Endothelial cell (in vitro differentiated cells): ENCODE measurements around the gene ELOVL5. TPM values are rescaled to one million over a fixed set of nuclear protein-coding genes. Genes with fewer than 3 reads are reported as not detected.
"Not testable (repeated sequence)": the region's sequence is repeated elsewhere in the genome, so short reads cannot be mapped to it uniquely, and the experiment has no call there.

ENCODE experiments used
- DNase-seq: peaks from one replicate; pipeline ENCODE4 v3.0.0; 2021; ENCODE audit warnings: low spot score
- H3K27ac Mint-ChIP-seq: one replicate; pipeline ENCODE4 v1.8.0; 2021; ENCODE audit warnings: mixed read lengths, inconsistent platforms; ENCODE audit not compliant: unreplicated experiment
- H3K27me3 Mint-ChIP-seq: one replicate; pipeline ENCODE4 v1.8.0; 2021; ENCODE audit warnings: mild to moderate bottlenecking, moderate library complexity, mixed read lengths, inconsistent platforms; ENCODE audit not compliant: unreplicated experiment
- H3K36me3 Mint-ChIP-seq: one replicate; pipeline ENCODE4 v1.8.0; 2021; ENCODE audit warnings: mild to moderate bottlenecking, low read depth, mixed read lengths, inconsistent platforms; ENCODE audit not compliant: unreplicated experiment
- H3K4me1 Mint-ChIP-seq: one replicate; pipeline ENCODE4 v1.8.0; 2021; ENCODE audit warnings: mild to moderate bottlenecking, mixed read lengths, inconsistent platforms; ENCODE audit not compliant: unreplicated experiment
- H3K4me3 Mint-ChIP-seq: one replicate; pipeline ENCODE4 v1.8.0; 2021; ENCODE audit warnings: mild to moderate bottlenecking, mixed read lengths, inconsistent platforms; ENCODE audit not compliant: unreplicated experiment
- H3K9me3 Mint-ChIP-seq: one replicate; pipeline ENCODE4 v1.8.0; 2021; ENCODE audit warnings: mixed read lengths, inconsistent platforms; ENCODE audit not compliant: unreplicated experiment
- total RNA-seq: library from RNA; stranded (reverse); fragmentation: NEBNext Ultra II Directional; extraction: Animal tissue kit (Norgen Biotek cat#: 25700); gene quantifications from one replicate; pipeline ENCODE4 v1.2.1, GENCODE V29; 2021; ENCODE audit not compliant: unreplicated experiment
- TF ChIP-seq, protein P1 (sequence below): fragments of 200-600 bp; sonication (generic); IDR thresholded peaks from one replicate; pipeline ENCODE4 v1.5.0; 2021; ENCODE audit warnings: antibody characterized with exemption; ENCODE audit not compliant: unreplicated experiment

ELOVL5 gene
- total RNA-seq, 1 donor from 2014 or later: 163 TPM

DNA sequence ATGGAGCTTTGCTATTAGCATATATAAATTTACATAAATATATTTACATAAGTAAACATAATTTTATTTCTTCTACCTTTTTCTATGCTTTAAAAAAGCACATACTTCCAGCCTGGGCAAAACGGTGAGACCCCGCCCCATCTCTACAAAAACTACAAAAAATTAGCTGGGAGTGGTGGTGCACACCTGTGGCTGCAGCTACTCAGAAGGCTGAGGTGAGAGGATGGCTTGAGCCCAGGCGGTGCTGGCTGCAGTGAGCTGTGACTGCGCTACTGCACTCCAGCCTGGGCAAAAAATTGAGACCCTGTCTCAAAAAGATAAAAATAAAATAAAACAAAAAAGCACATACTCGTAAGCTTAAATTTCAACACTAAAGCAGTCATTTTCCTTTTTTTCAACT is 30.3 kb downstream of the ELOVL5 start:
- peaks cover 22% of the 10 kb centered on the region for H3K4me1 Mint-ChIP-seq
- no peaks in the 10 kb centered on the region for H3K27me3 Mint-ChIP-seq
- TF ChIP-seq, protein P1, sequence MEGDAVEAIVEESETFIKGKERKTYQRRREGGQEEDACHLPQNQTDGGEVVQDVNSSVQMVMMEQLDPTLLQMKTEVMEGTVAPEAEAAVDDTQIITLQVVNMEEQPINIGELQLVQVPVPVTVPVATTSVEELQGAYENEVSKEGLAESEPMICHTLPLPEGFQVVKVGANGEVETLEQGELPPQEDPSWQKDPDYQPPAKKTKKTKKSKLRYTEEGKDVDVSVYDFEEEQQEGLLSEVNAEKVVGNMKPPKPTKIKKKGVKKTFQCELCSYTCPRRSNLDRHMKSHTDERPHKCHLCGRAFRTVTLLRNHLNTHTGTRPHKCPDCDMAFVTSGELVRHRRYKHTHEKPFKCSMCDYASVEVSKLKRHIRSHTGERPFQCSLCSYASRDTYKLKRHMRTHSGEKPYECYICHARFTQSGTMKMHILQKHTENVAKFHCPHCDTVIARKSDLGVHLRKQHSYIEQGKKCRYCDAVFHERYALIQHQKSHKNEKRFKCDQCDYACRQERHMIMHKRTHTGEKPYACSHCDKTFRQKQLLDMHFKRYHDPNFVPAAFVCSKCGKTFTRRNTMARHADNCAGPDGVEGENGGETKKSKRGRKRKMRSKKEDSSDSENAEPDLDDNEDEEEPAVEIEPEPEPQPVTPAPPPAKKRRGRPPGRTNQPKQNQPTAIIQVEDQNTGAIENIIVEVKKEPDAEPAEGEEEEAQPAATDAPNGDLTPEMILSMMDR: no peak
- no peaks in the 10 kb centered on the region for H3K36me3 Mint-ChIP-seq
- no peaks in the 10 kb centered on the region for H3K9me3 Mint-ChIP-seq
- no peak for DNase-seq
- no peak overlapping the region for H3K4me3 Mint-ChIP-seq
- no peak overlapping the region for H3K27ac Mint-ChIP-seq

DNA sequence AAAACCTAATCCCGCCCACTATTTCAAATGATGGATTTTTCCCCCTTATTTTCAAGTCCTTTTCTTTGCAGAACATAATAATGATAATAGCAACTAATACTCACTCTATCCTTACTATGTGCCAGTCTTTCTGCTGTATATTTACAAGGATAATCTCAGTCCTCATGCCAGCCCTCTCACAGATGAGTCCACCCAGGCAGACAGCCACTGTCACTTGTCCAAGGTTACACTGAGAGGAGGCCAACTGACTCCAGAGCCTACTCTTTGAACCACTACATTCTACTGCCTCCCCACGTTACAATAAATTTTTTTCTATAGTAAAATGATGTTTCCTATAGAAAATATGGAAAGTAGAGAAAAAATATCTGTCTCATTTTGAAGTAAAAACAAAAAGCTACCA is 30.9 kb downstream of the ELOVL5 start:
- no peaks in the 10 kb centered on the region for H3K27me3 Mint-ChIP-seq
- H3K9me3 Mint-ChIP-seq: no peaks in the 10 kb centered on the region
- TF ChIP-seq, protein P1: no peak
- no peaks in the 10 kb centered on the region for H3K36me3 Mint-ChIP-seq
- DNase-seq: no peak
- no peak overlapping the region for H3K27ac Mint-ChIP-seq
- H3K4me1 Mint-ChIP-seq: peaks cover 22% of the 10 kb centered on the region
- H3K4me3 Mint-ChIP-seq: no peak overlapping the region

DNA sequence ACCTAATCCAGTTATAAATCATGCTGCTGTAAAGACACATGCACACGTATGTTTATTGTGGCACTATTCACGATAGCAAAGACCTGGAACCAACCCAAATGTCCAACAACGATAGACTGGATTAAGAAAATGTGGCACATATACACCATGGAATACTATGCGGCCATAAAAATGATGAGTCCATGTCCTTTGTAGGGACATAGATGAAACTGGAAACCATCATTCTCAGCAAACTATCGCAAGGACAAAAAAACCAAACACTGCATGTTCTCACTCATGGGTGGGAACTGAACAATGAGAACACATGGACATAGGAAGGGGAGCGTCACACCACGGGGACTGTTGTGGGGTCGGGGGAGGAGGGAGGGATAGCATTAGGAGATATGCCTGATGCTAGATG is 31.5 kb downstream of the ELOVL5 start:
- H3K9me3 Mint-ChIP-seq, H3K27me3 Mint-ChIP-seq, H3K27ac Mint-ChIP-seq, H3K36me3 Mint-ChIP-seq, H3K4me3 Mint-ChIP-seq, DNase-seq: not testable (repeated sequence)
- peaks cover 20% of the 10 kb centered on the region for H3K4me1 Mint-ChIP-seq

DNA sequence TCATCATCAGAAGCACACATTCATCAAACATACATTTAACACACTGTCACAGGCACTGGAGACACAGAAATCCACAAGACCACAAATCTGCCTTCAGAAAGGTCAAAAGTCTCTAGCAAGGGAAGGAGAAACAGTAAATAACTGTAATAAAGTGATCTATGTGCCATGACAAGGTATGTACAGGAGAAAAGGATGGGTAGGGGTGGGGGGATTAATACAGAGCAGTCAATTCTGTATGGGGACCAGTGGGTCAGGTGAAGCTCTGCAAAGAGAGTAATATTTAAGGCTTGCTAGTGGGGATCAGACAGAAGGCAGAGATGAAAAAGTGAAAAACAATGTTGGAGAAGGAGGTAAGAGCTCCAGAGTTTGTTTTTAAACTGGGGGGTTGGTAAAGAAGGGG is 32.6 kb downstream of the ELOVL5 start:
- peaks cover 23% of the 10 kb centered on the region for H3K4me1 Mint-ChIP-seq
- H3K9me3 Mint-ChIP-seq: no peaks in the 10 kb centered on the region

DNA sequence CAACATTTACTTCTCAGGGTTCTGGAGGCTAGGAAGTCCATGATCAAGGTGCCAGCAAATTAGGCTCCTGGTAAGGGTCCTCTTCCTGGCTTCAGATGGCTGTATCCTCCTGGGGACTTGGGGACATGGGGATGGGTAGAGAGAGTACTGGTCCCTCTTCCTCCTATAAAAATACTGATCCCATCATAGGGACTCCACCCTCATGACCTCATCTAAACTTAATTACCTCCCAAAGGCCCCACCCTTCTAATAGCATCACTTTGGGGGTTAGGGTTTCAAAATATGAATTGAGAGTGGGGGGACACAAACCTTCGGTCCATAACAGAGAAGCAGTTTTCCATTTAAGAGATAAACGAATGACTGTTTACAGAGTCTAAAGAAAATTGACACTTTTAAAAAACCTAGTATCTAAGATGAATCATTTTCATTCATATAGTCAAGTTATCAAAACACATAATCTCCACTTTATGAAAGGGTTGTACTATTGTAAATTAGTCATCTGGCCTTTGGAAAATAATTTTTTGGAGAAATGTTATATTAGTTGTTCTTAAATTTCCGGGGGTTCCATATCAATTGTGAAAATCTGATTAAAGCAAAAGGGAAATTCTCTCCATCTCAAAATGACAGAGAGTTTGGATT is 33.5 kb downstream of the ELOVL5 start:
- H3K36me3 Mint-ChIP-seq: no peaks in the 10 kb centered on the region
- H3K9me3 Mint-ChIP-seq: no peaks in the 10 kb centered on the region
- TF ChIP-seq, protein P1: no peak
- peaks cover 29% of the 10 kb centered on the region for H3K4me1 Mint-ChIP-seq
- peaks cover 1% of the 10 kb centered on the region for H3K27me3 Mint-ChIP-seq
- no peak for DNase-seq
- H3K27ac Mint-ChIP-seq: no peak overlapping the region
- H3K4me3 Mint-ChIP-seq: no peak overlapping the region

More for the DNA sequence above, 32.6 kb downstream of the ELOVL5 start:
- Mint-ChIP-seq H3K4me3 (no peak overlapping the region), H3K36me3 (no peaks in the 10 kb centered on the region), H3K27me3 (peaks cover 1% of the 10 kb centered on the region), H3K27ac (peak overlapping the region; percentile 18)
- TF ChIP-seq, protein P1: no peak
- DNase-seq: no peak
